NCI-H1105 (cell line): ENCODE data around the gene DET1.
"Not testable (repeated sequence)": the region's sequence is repeated elsewhere in the genome, so short reads cannot be mapped to it uniquely, and the experiment has no call there.

Experiments used
- DNase-seq: peaks from one replicate; lab custom pipeline; 2025; lab: John Stamatoyannopoulos, UW

The DET1 gene

DNA sequence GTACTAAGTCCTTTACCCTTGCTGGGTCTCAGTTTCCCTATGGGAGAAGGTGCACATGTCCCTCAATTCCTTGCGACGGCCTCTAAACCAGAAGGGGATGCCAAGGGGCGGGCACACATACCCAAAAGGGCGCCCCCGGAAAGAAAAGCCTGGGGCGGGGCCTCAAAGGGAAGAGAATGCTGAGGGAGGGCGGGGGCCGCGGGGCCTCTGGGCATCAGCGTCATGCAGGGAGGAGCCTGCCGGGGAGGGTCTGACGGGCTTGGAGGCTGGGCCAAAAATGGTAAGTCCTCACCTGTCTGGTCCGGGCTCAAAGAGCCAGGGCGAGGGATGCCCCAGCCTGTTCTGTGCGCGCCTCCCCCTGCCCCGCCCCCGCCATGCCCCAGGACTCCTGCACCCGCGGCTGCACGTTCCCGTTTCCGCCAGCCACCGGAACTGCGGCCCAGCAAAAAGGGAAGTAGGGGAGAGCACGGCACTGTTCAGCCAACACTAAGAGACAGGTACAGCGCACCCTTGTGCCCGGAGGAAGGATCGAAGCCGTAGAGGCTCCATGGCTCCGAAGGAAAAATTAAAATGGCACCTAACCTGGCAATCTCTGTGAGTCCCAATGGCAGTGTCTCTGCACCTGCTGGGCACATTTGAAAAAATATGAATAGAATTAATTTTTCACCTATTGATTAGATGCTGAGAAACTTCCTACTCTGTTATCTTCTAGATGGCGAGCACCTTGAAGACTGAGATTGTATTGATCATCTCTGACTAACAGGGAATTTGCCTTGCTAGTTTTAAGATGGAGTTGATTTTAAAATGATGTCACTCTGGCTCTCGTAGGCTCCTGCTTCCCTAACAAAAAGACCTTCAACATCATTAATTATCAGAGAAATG lies at the start of gene DET1:
TSS of gene DET1 (minus strand) at position 434 of the 882 bp plus-strand sequence. CDS start 14,976 bp downstream, outside the sequence.
- peak; percentile 91 for DNase-seq

DNA sequence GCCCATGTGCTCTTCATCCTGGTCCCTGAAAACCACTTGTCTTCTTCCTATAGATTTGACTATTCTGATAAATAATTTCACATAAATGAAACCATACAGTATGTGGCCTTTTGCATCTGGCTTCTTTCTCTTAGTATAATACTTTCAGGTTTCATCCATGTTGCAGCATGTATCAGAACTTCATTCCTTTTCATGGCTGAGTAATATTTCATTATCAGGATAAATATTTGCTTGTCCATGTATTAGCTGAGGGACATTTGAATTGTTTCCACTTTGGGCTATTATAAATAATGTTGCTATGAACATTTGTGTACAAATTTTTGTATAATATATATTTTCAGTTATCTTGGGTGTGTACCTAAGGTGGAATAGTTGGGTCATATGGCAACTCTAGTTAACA lies 44.9 kb upstream of the DET1 start:
- DNase-seq = no peak

DNA sequence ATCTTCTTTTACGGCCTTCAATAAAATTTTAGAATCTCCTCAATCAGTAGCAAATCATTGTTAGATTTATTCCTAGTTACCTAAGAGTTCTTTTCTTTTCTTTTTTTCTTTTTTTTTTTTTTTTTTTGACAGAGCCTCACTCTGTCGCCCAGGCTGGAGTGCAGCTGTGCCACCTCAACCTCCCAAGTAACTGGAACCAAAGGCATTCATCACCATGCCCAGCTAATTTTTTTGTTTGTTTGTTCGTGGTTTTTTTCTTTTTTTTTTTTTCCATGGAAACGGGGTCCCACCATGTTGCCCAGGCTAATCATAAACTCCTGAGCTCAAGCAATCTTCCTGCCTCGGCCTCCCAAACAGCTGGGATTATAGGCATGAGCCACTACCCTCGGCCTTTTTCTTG lies 44.3 kb upstream of the DET1 start:
- DNase-seq = no peak

GRCh38 chr15:88586401-88587162 lies 40.1 kb upstream of the DET1 start:
- DNase-seq = no peak

DNA sequence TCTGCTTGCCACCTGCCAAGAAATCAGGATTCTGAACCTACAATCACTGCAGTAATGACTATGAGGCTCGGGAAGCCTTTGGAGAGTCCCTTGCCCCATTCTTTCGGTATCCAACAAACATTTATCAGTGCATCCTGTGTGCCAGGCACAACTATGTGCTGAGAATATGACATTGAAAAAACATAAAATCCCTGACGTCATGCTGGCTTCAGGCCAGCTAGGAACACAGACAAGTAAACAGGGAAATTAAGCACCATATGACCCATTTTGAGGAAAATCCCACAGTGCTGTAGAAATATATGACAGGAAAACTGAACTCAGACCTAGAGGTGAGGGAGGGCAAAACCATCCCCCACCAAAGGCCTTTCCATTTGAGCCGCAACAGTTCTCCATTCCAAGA lies 34.1 kb upstream of the DET1 start:
- no peak for DNase-seq

DNA sequence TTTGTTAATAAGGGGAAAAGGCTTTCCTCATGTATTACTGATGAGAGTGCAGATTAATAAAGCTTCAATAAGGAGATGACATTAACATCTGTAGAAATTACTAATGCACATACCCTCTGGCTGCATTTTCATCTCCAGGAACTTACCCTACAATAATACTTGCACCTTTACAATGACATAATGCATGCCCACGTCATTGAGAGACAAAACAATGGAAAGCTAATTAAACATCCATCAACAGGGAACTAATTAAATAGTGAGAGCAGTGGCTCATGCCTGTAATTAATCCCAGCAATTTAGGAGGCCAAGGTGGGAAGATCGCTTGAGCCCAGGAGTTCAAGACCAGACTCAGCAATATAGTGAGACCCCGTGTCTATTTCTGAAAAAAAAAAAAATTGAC lies 32.8 kb upstream of the DET1 start:
- no peak for DNase-seq

- DNase-seq = no peak
Observed at GRCh38 chr15:88574655-88575054, 28.2 kb upstream of the DET1 start.

- no peak for DNase-seq
Observed at GRCh38 chr15:88574077-88574476, 27.6 kb upstream of the DET1 start.

DNA sequence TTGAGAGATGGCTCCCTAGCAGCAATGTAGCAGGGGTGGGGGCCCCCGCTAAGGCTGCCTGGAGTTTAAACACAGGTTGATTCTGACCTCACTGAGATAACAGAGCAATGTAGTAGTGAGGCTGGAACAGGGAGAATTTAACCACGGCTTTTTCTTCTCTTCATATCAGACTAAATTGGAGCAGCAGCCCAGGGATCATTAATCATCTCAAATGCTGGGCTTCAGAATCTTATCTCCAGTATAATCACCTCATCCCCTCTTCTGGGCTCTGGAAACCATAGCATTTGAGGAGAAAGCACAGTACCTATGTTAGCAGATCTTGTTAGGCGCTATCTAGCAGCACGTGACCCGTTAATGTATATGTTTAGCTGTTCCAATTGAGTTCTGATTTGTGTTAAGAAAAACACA lies 25.4 kb upstream of the DET1 start:
- DNase-seq = no peak

DNA sequence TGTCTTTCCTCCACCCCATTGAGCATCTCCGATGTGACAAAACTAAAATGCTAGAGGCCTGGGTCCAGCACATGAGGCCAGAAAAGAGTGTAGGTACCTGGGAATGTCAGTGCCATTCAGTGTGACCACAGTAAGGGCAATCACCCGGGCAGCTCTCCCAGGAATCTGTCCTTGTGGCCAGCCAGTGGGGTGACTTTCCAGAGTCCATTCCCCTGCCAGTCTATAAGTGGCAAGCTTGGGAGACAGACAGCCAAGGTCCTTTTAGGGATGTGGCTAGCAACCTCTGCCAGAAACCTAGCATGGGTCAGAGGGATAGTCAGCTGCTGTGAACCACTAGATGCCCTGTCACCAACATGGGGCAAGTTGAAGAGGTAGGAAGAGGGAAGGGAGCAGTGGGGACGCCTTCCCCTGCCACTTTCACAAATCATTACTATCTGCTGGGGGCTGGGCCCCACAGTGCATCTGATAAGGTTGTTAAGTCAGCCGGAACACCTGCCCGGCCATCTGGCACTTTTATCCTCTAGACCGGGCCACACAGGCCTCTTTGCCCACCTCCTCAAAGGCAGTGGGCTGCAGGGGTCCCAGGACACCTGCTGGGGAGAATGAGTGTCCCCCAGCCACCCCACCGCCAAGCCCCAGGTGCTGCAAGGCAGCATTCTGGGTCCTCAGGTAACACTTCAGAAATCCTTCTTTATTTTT lies 24.8 kb upstream of the DET1 start:
- DNase-seq = no peak

DNA sequence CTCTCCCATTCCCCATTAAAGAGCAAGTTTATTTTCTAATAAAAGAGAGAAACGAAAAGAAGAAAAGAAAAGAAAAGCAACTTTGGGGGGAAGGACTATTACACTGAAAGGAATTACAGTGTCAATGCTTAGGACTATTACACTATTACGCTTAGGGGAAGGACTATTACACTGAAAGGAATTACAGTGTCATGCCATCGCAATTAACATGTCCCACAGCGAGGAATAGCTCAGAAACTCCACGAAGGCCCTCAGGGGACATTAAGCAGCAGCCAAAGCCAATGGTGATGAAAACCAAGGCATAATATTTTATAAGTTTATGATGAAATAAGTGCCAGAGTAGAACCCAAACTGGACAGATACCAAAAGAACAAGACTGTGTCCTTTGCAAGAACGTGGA lies 22.1 kb upstream of the DET1 start:
- DNase-seq = no peak

- DNase-seq = no peak
Observed at GRCh38 chr15:88564741-88565140, 18.3 kb upstream of the DET1 start.

DNA sequence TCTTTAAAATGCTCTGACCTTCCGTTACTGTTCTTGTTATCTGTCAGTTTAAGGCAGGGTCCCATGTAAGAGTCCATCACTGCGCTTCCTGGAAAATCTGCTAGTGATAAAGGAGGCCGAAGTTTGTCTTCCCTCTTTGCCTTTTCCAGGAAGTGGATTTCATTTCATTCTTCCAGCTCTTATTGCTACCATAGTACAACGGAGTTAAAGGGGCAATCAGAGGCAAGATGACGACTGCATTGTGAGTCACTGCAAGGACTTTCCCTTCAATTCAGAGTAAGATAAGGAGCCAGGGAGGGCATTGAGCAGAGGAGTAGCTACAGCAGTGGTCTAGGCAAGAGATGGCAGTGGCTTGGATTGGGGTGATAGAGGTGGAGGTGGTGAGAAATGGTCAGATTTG lies 17.2 kb upstream of the DET1 start:
- no peak for DNase-seq

GRCh38 chr15:88559565-88559964 lies 13.1 kb upstream of the DET1 start:
- DNase-seq = not testable (repeated sequence)

DNA sequence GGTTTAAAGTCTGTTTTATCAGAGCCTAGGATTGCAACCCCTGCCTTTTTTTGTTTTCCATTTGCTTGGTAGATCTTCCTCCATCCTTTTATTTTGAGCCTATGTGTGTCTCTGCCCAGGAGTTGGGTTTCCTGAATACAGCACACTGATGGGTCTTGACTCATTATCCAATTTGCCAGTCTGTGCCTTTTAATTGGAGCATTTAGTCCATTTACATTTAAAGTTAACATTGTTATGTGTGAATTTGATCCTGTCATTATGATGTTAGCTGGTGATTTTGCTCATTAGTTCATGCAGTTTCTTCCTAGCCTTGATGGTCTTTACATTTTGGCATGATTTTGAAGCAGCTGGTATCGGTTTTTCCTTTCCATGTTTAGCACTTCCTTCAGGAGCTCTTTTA lies 11.5 kb upstream of the DET1 start:
- DNase-seq = not testable (repeated sequence)

DNA sequence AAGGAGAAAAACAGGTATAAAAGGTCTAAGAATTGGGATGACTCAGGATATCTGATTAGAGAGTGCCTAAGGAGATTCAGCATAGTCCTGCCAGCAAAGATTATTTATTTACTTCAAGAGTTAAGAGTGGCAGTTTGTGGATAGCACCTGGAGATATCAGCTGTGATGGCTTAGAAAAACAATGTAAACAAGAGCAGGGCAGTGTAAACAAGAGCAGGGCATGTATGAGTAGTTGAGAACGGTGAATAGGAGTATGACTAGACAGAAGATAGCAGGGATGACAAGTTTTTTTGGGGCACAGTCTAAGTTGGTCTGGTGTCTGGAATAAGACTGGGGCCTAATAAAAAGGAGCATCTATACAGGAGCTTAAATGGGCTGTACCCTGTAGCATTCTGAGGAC lies 1.5 kb upstream of the DET1 start:
- DNase-seq = not testable (repeated sequence)

- DNase-seq = not testable (repeated sequence)
Observed at GRCh38 chr15:88545578-88546247, 768 bp downstream of the DET1 start.

GRCh38 chr15:88543065-88543776 lies 3.3 kb downstream of the DET1 start:
- DNase-seq = no peak

DNA sequence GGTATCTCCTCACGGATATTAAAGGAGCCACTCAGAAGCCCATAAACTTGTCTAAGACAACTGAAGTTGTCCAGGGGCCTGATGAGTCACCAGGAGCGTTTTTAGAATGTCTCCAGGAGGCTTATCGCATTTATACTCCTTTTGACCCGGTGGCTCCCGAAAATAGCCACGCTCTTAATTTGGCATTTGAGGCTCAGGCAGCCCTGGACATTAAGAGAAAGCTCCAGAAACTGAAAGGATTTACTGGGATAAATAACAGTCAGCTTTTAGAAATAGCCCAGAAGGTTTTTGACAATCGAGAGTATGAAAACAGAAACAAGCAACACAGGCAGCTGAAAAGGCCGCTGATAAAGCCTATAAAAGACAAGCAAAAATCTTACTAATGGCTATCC lies 4.1 kb downstream of the DET1 start:
- no peak for DNase-seq

GRCh38 chr15:88541709-88542341 lies 4.7 kb downstream of the DET1 start:
- DNase-seq = no peak

DNA sequence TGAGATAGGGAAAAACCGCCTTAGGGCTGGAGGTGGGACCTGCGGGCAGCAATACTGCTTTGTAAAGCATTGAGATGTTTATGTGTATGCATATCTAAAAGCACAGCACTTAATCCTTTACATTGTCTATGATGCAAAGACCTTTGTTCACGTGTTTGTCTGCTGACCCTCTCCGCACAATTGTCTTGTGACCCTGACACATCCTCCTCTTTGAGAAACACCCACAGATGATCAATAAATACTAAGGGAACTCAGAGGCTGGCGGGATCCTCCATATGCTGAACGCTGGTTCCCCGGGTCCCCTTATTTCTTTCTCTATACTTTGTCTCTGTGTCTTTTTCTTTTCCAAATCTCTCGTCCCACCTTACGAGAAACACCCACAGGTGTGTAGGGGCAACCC lies 5.4 kb downstream of the DET1 start:
- not testable (repeated sequence) for DNase-seq
